Endothelial cell (in vitro differentiated cells): ENCODE data around the gene ESCO1. TPM values are rescaled to one million over a fixed set of nuclear protein-coding genes. Genes with fewer than 3 reads are reported as not detected.

Experiments
- DNase-seq: peaks from one replicate; pipeline ENCODE4 v3.0.0; 2021; ENCODE audit warnings: low spot score
- H3K27ac Mint-ChIP-seq: one replicate; pipeline ENCODE4 v1.8.0; 2021; ENCODE audit warnings: mixed read lengths, inconsistent platforms; ENCODE audit not compliant: unreplicated experiment
- H3K27me3 Mint-ChIP-seq: one replicate; pipeline ENCODE4 v1.8.0; 2021; ENCODE audit warnings: mild to moderate bottlenecking, moderate library complexity, mixed read lengths, inconsistent platforms; ENCODE audit not compliant: unreplicated experiment
- H3K36me3 Mint-ChIP-seq: one replicate; pipeline ENCODE4 v1.8.0; 2021; ENCODE audit warnings: mild to moderate bottlenecking, low read depth, mixed read lengths, inconsistent platforms; ENCODE audit not compliant: unreplicated experiment
- H3K4me1 Mint-ChIP-seq: one replicate; pipeline ENCODE4 v1.8.0; 2021; ENCODE audit warnings: mild to moderate bottlenecking, mixed read lengths, inconsistent platforms; ENCODE audit not compliant: unreplicated experiment
- H3K4me3 Mint-ChIP-seq: one replicate; pipeline ENCODE4 v1.8.0; 2021; ENCODE audit warnings: mild to moderate bottlenecking, mixed read lengths, inconsistent platforms; ENCODE audit not compliant: unreplicated experiment
- H3K9me3 Mint-ChIP-seq: one replicate; pipeline ENCODE4 v1.8.0; 2021; ENCODE audit warnings: mixed read lengths, inconsistent platforms; ENCODE audit not compliant: unreplicated experiment
- CTCF ChIP-seq: fragments of 200-600 bp; sonication (generic); IDR thresholded peaks from one replicate; pipeline ENCODE4 v1.5.0; 2021; ENCODE audit warnings: antibody characterized with exemption; ENCODE audit not compliant: unreplicated experiment
- total RNA-seq: library from RNA; stranded (reverse); fragmentation: NEBNext Ultra II Directional; extraction: Animal tissue kit (Norgen Biotek cat#: 25700); gene quantifications from one replicate; pipeline ENCODE4 v1.2.1, GENCODE V29; 2021; ENCODE audit not compliant: unreplicated experiment

ESCO1 gene
- total RNA-seq, 1 donor from 2014 or later = 19.3 TPM

GRCh38 chr18:21548647-21549046 is 51.9 kb downstream of the ESCO1 start:
- peaks cover 11% of the 10 kb centered on the region for H3K36me3 Mint-ChIP-seq
- DNase-seq = no peak
- H3K4me3 Mint-ChIP-seq = no peak overlapping the region
- no peaks in the 10 kb centered on the region for H3K9me3 Mint-ChIP-seq
- H3K27ac Mint-ChIP-seq = no peak overlapping the region
- no peaks in the 10 kb centered on the region for H3K4me1 Mint-ChIP-seq
- H3K27me3 Mint-ChIP-seq = peaks cover 1% of the 10 kb centered on the region
- TF ChIP-seq CTCF = no peak

GRCh38 chr18:21546423-21546822 is 54.1 kb downstream of the ESCO1 start:
- no peaks in the 10 kb centered on the region for H3K9me3 Mint-ChIP-seq
- no peaks in the 10 kb centered on the region for H3K4me1 Mint-ChIP-seq
- H3K27me3 Mint-ChIP-seq = no peaks in the 10 kb centered on the region
- no peak for DNase-seq
- no peak for TF ChIP-seq CTCF
- no peak overlapping the region for H3K4me3 Mint-ChIP-seq
- H3K27ac Mint-ChIP-seq = no peak overlapping the region
- H3K36me3 Mint-ChIP-seq = peaks cover 15% of the 10 kb centered on the region

GRCh38 chr18:21538230-21538629 is 62.3 kb downstream of the ESCO1 start:
- DNase-seq = no peak
- no peaks in the 10 kb centered on the region for H3K9me3 Mint-ChIP-seq
- no peak overlapping the region for H3K4me3 Mint-ChIP-seq
- no peak overlapping the region for H3K27ac Mint-ChIP-seq
- no peaks in the 10 kb centered on the region for H3K4me1 Mint-ChIP-seq
- peaks cover 4% of the 10 kb centered on the region for H3K36me3 Mint-ChIP-seq
- H3K27me3 Mint-ChIP-seq = no peaks in the 10 kb centered on the region
- no peak for TF ChIP-seq CTCF

- Mint-ChIP-seq H3K4me3 (no peak overlapping the region), H3K9me3 (no peaks in the 10 kb centered on the region), H3K36me3 (peaks cover 10% of the 10 kb centered on the region), H3K4me1 (no peaks in the 10 kb centered on the region), H3K27me3 (no peaks in the 10 kb centered on the region), H3K27ac (no peak overlapping the region)
- no peak for DNase-seq
- TF ChIP-seq CTCF = no peak
These were observed 66.2 kb downstream of the ESCO1 start for GRCh38 chr18:21534327-21534726.

- no peak overlapping the region for H3K4me3 Mint-ChIP-seq
- H3K4me1 Mint-ChIP-seq = no peaks in the 10 kb centered on the region
- H3K36me3 Mint-ChIP-seq = peaks cover 24% of the 10 kb centered on the region
- no peak overlapping the region for H3K27ac Mint-ChIP-seq
- no peaks in the 10 kb centered on the region for H3K9me3 Mint-ChIP-seq
- TF ChIP-seq CTCF = no peak
- H3K27me3 Mint-ChIP-seq = no peaks in the 10 kb centered on the region
- no peak for DNase-seq
These were observed 74.0 kb downstream of the ESCO1 start for GRCh38 chr18:21526463-21526862.
